ENCODE results near the gene IKZF5.

The IKZF5 gene

DNA sequence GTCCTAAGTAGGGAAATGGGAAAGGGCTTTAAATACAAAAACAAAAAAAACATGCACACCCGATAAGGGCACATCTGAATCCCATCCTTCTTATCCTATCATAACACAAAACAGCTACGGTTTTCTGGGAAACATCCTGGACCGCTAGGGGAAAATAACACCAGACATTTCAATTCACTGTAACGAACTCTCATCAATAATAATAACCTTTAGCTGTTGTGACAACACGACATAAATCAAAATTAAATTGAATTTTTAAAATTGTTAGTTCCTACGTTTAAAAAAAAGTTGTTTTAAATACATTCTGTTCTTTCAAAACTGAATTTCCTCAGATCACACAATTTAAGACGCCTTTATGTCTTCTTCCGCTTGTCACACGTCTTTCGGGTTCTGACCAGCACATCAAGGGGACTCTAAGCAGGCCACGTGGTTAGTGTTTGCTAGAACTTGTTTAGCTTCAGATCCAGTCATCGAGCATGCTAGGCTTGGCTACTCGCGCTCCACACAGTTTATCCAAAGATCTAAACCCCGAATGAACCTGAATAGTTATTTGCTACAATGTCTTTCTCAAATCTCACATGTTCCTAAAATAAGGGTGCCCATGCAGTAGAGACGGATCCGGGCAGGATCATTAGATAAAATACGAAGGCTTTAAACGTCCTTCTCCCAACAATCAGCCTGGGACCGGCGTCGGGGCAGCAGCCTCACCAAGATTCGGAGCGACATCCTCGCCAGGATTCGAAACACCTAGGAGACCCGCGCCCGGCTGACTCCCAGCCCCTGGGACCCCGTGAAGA is 839 bp downstream of the IKZF5 start:
- no peak overlapping the region for H2AFZ ChIP-seq (ENCODE audit: low read length)
- TF ChIP-seq EZH2 (IDR thresholded peaks at IDR 0.05; ENCODE audit: borderline replicate concordance, low read length), result no peak
- TF ChIP-seq, protein P1, sequence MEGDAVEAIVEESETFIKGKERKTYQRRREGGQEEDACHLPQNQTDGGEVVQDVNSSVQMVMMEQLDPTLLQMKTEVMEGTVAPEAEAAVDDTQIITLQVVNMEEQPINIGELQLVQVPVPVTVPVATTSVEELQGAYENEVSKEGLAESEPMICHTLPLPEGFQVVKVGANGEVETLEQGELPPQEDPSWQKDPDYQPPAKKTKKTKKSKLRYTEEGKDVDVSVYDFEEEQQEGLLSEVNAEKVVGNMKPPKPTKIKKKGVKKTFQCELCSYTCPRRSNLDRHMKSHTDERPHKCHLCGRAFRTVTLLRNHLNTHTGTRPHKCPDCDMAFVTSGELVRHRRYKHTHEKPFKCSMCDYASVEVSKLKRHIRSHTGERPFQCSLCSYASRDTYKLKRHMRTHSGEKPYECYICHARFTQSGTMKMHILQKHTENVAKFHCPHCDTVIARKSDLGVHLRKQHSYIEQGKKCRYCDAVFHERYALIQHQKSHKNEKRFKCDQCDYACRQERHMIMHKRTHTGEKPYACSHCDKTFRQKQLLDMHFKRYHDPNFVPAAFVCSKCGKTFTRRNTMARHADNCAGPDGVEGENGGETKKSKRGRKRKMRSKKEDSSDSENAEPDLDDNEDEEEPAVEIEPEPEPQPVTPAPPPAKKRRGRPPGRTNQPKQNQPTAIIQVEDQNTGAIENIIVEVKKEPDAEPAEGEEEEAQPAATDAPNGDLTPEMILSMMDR (IDR thresholded peaks at IDR 0.05; ENCODE audit: low read length), result no peak; the same call in 1 of the 2 replicates
- peak overlapping the region; percentile 90 for H3K9ac ChIP-seq (ENCODE audit: low read length)
- no peaks in the 10 kb centered on the region for H3K9me3 ChIP-seq (ENCODE audit: low read length)
- H3K4me2 ChIP-seq (ENCODE audit: low read length), result peak overlapping the region; percentile 74
- peaks cover 34% of the 10 kb centered on the region for H3K4me1 ChIP-seq (ENCODE audit: insufficient read depth, low read length, severe bottlenecking)
- peak overlapping the region; percentile 57 for H3K27ac ChIP-seq (ENCODE audit: low read depth, low read length, poor library complexity, severe bottlenecking)
- peak overlapping the region; percentile 90 for H3K4me3 ChIP-seq (ENCODE audit: low read depth, low read length, poor library complexity, severe bottlenecking)
- no peaks in the 10 kb centered on the region for H3K27me3 ChIP-seq (ENCODE audit: insufficient read depth, low read length)
- H3F3A ChIP-seq (ENCODE audit: insufficient read depth, low read length), result no peaks in the 10 kb centered on the region
- H4K20me1 ChIP-seq (ENCODE audit: insufficient read depth, low read length), result no peaks in the 10 kb centered on the region
- H3K9me2 ChIP-seq (ENCODE audit: low read depth, low read length), result no peaks in the 10 kb centered on the region
- H3K36me3 ChIP-seq (ENCODE audit: insufficient read depth, low read length), result peaks cover 15% of the 10 kb centered on the region; the same call in 1 of the 2 replicates
- H3K79me2 ChIP-seq (ENCODE audit: insufficient read depth, low read length), result peaks cover 54% of the 10 kb centered on the region

DNA sequence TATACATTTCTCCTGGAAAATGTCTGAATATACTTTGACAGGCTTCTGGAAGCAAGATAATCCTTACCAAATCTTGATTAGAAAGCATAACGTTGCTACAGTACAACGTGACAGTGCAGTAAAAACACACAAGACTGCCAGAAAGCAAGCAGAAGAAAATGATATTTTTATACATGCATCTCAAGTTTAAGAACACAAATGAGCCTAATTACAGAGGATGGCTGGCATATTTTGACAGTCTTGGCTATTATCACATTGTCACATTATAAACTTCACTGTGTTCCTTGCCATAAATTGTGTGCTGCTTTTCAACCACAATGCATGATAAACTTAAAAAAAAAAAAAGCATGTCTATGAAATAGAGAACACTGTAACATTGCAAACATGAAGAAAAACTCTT is 4.3 kb downstream of the IKZF5 start:
- H3F3A ChIP-seq (ENCODE audit: insufficient read depth, low read length), result no peaks in the 10 kb centered on the region
- H3K27me3 ChIP-seq (ENCODE audit: insufficient read depth, low read length), result no peaks in the 10 kb centered on the region
- no peak for TF ChIP-seq EZH2 (IDR thresholded peaks at IDR 0.05; ENCODE audit: borderline replicate concordance, low read length)
- TF ChIP-seq, protein P1 (IDR thresholded peaks at IDR 0.05; ENCODE audit: low read length), result no peak
- H3K4me2 ChIP-seq (ENCODE audit: low read length), result no peak overlapping the region
- H3K9me2 ChIP-seq (ENCODE audit: low read depth, low read length), result no peaks in the 10 kb centered on the region
- no peak overlapping the region for H3K9ac ChIP-seq (ENCODE audit: low read length)
- H3K9me3 ChIP-seq (ENCODE audit: low read length), result no peaks in the 10 kb centered on the region
- H2AFZ ChIP-seq (ENCODE audit: low read length), result no peak overlapping the region
- peaks cover 80% of the 10 kb centered on the region for H3K79me2 ChIP-seq (ENCODE audit: insufficient read depth, low read length)
- peaks cover 28% of the 10 kb centered on the region for H3K4me1 ChIP-seq (ENCODE audit: insufficient read depth, low read length, severe bottlenecking)
- H4K20me1 ChIP-seq (ENCODE audit: insufficient read depth, low read length), result no peaks in the 10 kb centered on the region
- no peak overlapping the region for H3K27ac ChIP-seq (ENCODE audit: low read depth, low read length, poor library complexity, severe bottlenecking)
- no peak overlapping the region for H3K4me3 ChIP-seq (ENCODE audit: low read depth, low read length, poor library complexity, severe bottlenecking)
- peaks cover 33% of the 10 kb centered on the region for H3K36me3 ChIP-seq (ENCODE audit: insufficient read depth, low read length)

DNA sequence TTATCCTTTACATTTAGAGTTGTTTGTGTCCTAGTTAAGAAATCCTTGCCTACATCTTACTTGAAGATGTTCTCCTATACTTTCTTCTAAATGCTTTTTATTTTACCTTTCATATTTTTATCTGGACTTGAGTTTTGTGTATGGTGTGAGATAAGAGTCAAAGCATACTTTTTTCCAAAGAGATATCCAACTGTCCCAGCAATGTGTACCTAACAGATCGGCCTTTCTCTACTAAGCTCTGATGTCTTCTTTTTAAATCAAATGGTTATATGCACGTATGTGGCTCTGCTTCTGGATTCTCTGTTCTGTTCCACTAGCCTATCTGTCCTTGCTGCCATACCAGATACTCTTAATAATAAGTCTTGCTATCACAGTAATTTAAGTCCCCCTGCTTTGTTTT is 7.2 kb downstream of the IKZF5 start:
- peaks cover 64% of the 10 kb centered on the region for H3K79me2 ChIP-seq (ENCODE audit: insufficient read depth, low read length)

More for the DNA sequence above, 7.2 kb downstream of the IKZF5 start:
- Histone ChIP-seq H3K36me3 (ENCODE audit: insufficient read depth, low read length) (peaks cover 49% of the 10 kb centered on the region), H3K4me2 (ENCODE audit: low read length) (no peak overlapping the region), H3K27ac (ENCODE audit: low read depth, low read length, poor library complexity, severe bottlenecking) (no peak overlapping the region), H3F3A (ENCODE audit: insufficient read depth, low read length) (no peaks in the 10 kb centered on the region), H4K20me1 (ENCODE audit: insufficient read depth, low read length) (no peaks in the 10 kb centered on the region), H3K9me2 (ENCODE audit: low read depth, low read length) (no peaks in the 10 kb centered on the region), H3K4me3 (ENCODE audit: low read depth, low read length, poor library complexity, severe bottlenecking) (no peak overlapping the region), H3K9me3 (ENCODE audit: low read length) (no peaks in the 10 kb centered on the region), H3K27me3 (ENCODE audit: insufficient read depth, low read length) (no peaks in the 10 kb centered on the region), H3K9ac (ENCODE audit: low read length) (no peak overlapping the region), H2AFZ (ENCODE audit: low read length) (no peak overlapping the region), H3K4me1 (ENCODE audit: insufficient read depth, low read length, severe bottlenecking) (peaks cover 12% of the 10 kb centered on the region)
- no peak for TF ChIP-seq EZH2 (IDR thresholded peaks at IDR 0.05; ENCODE audit: borderline replicate concordance, low read length)
- TF ChIP-seq, protein P1 (IDR thresholded peaks at IDR 0.05; ENCODE audit: low read length), result no peak

Measured in OCI-LY1 (cell line).